ENCODE results near the gene PBX1. TPM values are rescaled to one million over a fixed set of nuclear protein-coding genes. Genes with fewer than 3 reads are reported as not detected.

PBX1 gene
- total and polyA plus RNA-seq, 10 of the 15 experiments (the other 5 are each of a cell fraction or from before 2014, with no cell fraction given), result 0.05 to 0.28 (median 0.11) TPM; not detected in 5

GRCh38 chr1:164637461-164638375, 78.7 kb downstream of the PBX1 start:
- H3K79me2 ChIP-seq (ENCODE audit: control insufficient read depth, insufficient read depth, low read length), result no peaks in the 10 kb centered on the region
- no peak for DNase-seq (ENCODE audit: low read depth, low spot score)
- H3K27ac ChIP-seq (ENCODE audit: control insufficient read depth, insufficient read depth), result no peak overlapping the region
- ChIA-PET CTCF (no interaction called here), POLR2A (no interaction called here), RAD21 (ENCODE audit: unreplicated experiment) (no interaction called here), SMC1A (ENCODE audit: uncharacterized antibody, unreplicated experiment) (no interaction called here)
- no peaks in the 10 kb centered on the region for H4K20me1 ChIP-seq (ENCODE audit: control insufficient read depth, insufficient read depth)
- no peaks in the 10 kb centered on the region for H3K9me3 ChIP-seq (replicated peaks; ENCODE audit: control insufficient read depth, insufficient read depth, low read length)
- H3K36me3 ChIP-seq (ENCODE audit: control insufficient read depth in 2 of 2, insufficient read depth in 2 of 2, low read length in 1 of 2), result no peaks in the 10 kb centered on the region
- no peaks in the 10 kb centered on the region for H3K27me3 ChIP-seq (replicated peaks in 1 of 2; ENCODE audit: control insufficient read depth in 2 of 2, insufficient read depth in 2 of 2, low read length in 1 of 2)
- H3K4me1 ChIP-seq (ENCODE audit: control insufficient read depth, insufficient read depth, low read length), result no peaks in the 10 kb centered on the region
- no peak for TF ChIP-seq POLR2A (IDR thresholded peaks at IDR 0.05; ENCODE audit: low read depth, low read length)
- TF ChIP-seq HDGF (IDR thresholded peaks at IDR 0.05), result no peak
- TF ChIP-seq ATF7 (IDR thresholded peaks at IDR 0.05; ENCODE audit: low read depth), result no peak
- TF ChIP-seq MEF2A (IDR thresholded peaks at IDR 0.05; ENCODE audit: insufficient read depth, low read depth, low read length), result no peak
- TF ChIP-seq ZBTB4 (CRISPR knock-in tag; IDR thresholded peaks at IDR 0.05), result no peak
- no peak for TF ChIP-seq ETV6 (conservative IDR thresholded peaks at IDR 0.05 in 1 of 2, IDR thresholded peaks at IDR 0.05 in 1 of 2; ENCODE audit: borderline replicate concordance in 1 of 2, low read depth in 1 of 2)
- no peak for TF ChIP-seq ZNF24 (IDR thresholded peaks at IDR 0.05)
- no peak for TF ChIP-seq POU2F2 (IDR thresholded peaks at IDR 0.05; ENCODE audit: borderline replicate concordance, low read depth, low read length)
- no peak for TF ChIP-seq FOXK2 (IDR thresholded peaks at IDR 0.05)
- no peak for TF ChIP-seq ZNF622 (IDR thresholded peaks at IDR 0.05)
- TF ChIP-seq CHD1 (IDR thresholded peaks at IDR 0.05; ENCODE audit: low read depth, low read length), result no peak
- TF ChIP-seq WRNIP1 (IDR thresholded peaks at IDR 0.05; ENCODE audit: borderline replicate concordance, low read depth, low read length), result no peak
- no peak for TF ChIP-seq MTA2 (IDR thresholded peaks at IDR 0.05; ENCODE audit: low read depth)
- TF ChIP-seq HDAC2 (IDR thresholded peaks at IDR 0.05), result no peak
- TF ChIP-seq STAT3 (IDR thresholded peaks at IDR 0.05; ENCODE audit: low read depth, low read length), result no peak
- FAIRE-seq, result no peak
- in situ Hi-C loops (cut with MboI) (no loop called here), intact Hi-C loops (cut with micrococcal nuclease; ENCODE audit: unreplicated experiment) (no loop called here)
- ATAC-seq, result no peak
- H3K9ac ChIP-seq (ENCODE audit: control insufficient read depth, insufficient read depth, low read length), result no peak overlapping the region
- no peak overlapping the region for H2AFZ ChIP-seq (ENCODE audit: control insufficient read depth, low read depth, low read length)
- no peak overlapping the region for H3K4me3 ChIP-seq
- no TSS peak for BruUV-seq (replicated peaks)
- WGBS (ENCODE audit: insufficient coverage, insufficient replicate concordance, low lambda C conversion rate, missing lambda C conversion rate), result 29% methylated on average over 13 of the region's 13 CpGs
- no peak overlapping the region for H3K4me2 ChIP-seq (ENCODE audit: control insufficient read depth, insufficient read depth)
